Activated T-helper 1 cell treated with anti-CD3 and anti-CD28 coated beads, Interleukin-12 subunit alpha, Interleukin-12 subunit beta, Interleukin-2, Interleukin-4 antibody, amounts not matched to agents 30 ng/mL and 10 ng/mL and 1 ng/mL, durations not matched to agents 14 hours and 24 hours and 36 hours (primary cell): Measurements from ENCODE around the gene SPATC1L. TPM values are rescaled to one million over a fixed set of nuclear protein-coding genes. Genes with fewer than 3 reads are reported as not detected.

Experiments
- DNase-seq: peaks from one replicate; pipeline ENCODE4 v3.0.0; 2021; ENCODE audit warnings: low spot score
- H3K27ac Mint-ChIP-seq: one replicate; pipeline ENCODE4 v1.8.0; 2021; ENCODE audit warnings: mild to moderate bottlenecking, mixed read lengths
- H3K27me3 Mint-ChIP-seq: one replicate; pipeline ENCODE4 v1.8.0; 2022; ENCODE audit warnings: mild to moderate bottlenecking, moderate library complexity, mixed read lengths; ENCODE audit not compliant: insufficient read depth
- H3K36me3 Mint-ChIP-seq: one replicate; pipeline ENCODE4 v1.8.0; 2021; ENCODE audit warnings: low read depth, mixed read lengths
- H3K4me1 Mint-ChIP-seq: one replicate; pipeline ENCODE4 v1.8.0; 2021; ENCODE audit warnings: low read depth, mixed read lengths
- H3K4me3 Mint-ChIP-seq: one replicate; pipeline ENCODE4 v1.8.0; 2021; ENCODE audit warnings: mild to moderate bottlenecking, moderate library complexity, mixed read lengths
- H3K9me3 Mint-ChIP-seq: one replicate; pipeline ENCODE4 v1.8.0; 2021; ENCODE audit warnings: mixed read lengths
- intact Hi-C: fragments of 100-400 bp; cut with micrococcal nuclease; formaldehyde crosslinking; loops from one replicate; pipeline ENCODE4 v1.15.1; 2024
- total RNA-seq: library from RNA; stranded (reverse); gene quantifications from 2 replicates; pipeline ENCODE4 v1.2.3, GENCODE V29; 2022

The SPATC1L gene
- total RNA-seq, 1 donor from 2014 or later = 12.8 TPM

DNA sequence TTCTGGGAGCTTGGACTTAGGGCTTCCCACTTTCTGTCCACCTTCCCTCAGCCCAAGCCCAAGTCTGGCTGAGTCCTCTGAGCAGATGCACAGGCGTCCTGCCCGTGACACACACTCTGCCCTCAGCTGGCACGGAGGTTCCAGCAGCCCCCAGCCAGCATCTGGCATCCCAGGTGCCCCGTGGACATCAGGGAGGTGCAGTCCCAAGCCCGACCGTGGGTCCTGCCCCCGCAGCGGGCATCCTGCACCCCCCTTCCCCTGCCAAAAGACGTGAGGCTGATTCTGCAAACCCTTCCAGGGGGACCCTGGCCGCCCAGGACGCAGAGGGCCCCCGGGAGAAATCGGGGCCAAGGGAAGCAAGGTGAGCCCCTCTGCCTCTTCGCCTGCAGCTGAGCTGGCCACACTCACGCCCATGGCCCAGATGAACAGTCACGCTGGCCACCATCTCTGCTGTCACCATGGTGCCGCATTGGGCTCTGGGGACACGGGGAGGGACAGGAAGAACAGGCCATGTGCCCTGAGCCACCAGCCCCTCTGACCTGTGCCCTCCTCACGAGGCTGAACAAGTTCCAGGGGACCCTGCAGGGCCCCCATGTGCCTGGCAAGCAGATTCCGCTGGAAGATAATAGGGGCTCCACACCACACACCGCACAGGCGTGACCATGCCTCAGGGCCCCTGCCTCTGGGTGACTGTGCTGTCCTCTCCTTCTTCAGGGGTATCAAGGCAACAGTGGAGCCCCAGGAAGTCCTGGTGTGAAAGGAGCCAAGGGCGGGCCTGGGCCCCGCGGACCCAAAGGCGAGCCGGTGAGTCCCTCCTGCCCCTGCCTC, 65.7 kb downstream of the SPATC1L start:
- H3K4me3 Mint-ChIP-seq = no peak overlapping the region
- H3K36me3 Mint-ChIP-seq = no peaks in the 10 kb centered on the region
- no peaks in the 10 kb centered on the region for H3K9me3 Mint-ChIP-seq
- H3K4me1 Mint-ChIP-seq = no peaks in the 10 kb centered on the region
- DNase-seq = no peak
- H3K27ac Mint-ChIP-seq = no peak overlapping the region
- intact Hi-C loops = no loop called here
- H3K27me3 Mint-ChIP-seq = no peaks in the 10 kb centered on the region

DNA sequence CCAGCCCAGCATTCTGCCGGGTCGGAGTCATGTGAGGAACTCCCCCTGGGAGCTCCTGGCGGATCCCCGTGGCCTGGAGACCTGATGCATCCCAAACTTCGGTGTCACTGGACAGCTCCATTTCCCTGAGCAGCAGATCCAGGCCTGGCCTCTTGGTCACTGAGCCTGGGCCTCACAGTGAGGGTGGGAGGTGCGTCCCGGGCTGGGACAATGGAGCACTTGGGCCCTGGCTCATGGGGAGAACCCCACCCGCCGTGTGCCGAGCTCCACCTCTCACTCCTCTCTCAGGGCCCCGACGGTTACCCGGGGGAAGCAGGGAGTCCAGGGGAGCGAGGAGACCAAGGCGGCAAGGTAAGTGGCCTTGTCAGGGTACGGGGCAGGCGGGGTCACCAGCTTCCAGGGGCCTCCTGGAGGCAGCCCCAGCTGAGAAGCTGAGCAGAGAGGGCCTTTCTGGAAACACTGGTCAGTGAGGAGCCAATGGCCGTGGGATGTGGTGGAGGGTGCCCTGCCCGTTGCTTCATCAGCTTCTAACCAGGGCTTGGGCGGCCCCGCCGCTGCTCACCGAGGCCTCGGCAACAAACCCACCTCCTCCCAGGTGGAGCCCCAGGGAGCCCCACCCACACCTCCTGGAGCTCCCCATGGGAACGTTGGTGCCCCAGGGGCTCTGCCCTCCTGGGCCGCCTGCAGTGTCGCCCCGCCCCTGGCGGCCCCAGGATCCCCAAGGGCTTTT, 66.5 kb downstream of the SPATC1L start:
- no peak for DNase-seq
- H3K4me1 Mint-ChIP-seq = no peaks in the 10 kb centered on the region
- H3K36me3 Mint-ChIP-seq = no peaks in the 10 kb centered on the region
- intact Hi-C loops = no loop called here
- no peak overlapping the region for H3K27ac Mint-ChIP-seq
- H3K27me3 Mint-ChIP-seq = no peaks in the 10 kb centered on the region
- H3K4me3 Mint-ChIP-seq = no peak overlapping the region
- no peaks in the 10 kb centered on the region for H3K9me3 Mint-ChIP-seq

DNA sequence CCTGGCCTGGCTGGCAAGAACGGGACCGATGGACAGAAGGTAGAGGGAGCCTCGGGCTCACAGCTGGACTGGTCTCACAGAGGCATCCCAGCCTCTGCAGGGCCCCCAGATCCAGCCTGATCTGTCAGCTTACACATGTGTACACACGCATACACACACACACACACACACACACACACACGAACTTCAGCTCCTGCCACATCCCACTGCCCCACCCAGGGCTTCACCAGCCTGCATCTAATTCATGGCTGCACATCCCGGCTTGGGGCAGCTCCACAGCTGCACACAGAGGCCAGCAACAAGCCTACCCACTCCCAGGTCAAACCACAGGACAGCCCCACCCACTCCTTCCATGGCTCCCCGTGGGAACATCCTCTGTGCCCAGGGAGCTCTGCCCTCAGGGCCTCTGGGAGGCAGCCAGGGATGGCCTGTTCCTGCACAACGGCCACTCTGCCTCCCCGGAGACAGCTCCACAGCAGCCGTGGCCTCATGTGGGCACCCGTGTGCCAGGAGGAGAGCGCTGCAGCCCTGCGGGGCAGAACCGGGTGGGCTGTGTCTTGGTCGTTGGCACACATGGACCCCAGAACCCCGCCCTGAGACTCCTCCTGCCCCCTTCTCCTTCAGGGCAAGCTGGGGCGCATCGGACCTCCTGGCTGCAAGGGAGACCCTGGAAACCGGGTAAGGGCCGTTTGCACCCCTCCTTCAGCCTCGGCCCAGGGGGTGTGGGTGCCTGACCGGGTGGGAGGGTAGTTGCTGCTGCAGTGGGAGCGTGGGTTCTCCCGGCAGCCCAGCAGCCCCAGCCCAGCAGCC, 67.3 kb downstream of the SPATC1L start:
- no peaks in the 10 kb centered on the region for H3K9me3 Mint-ChIP-seq
- no peaks in the 10 kb centered on the region for H3K4me1 Mint-ChIP-seq
- H3K36me3 Mint-ChIP-seq = no peaks in the 10 kb centered on the region
- H3K4me3 Mint-ChIP-seq = no peak overlapping the region
- no peak for DNase-seq
- H3K27ac Mint-ChIP-seq = no peak overlapping the region
- intact Hi-C loops = no loop called here
- no peaks in the 10 kb centered on the region for H3K27me3 Mint-ChIP-seq

GRCh38 chr21:46116189-46116775, 68.0 kb downstream of the SPATC1L start:
- intact Hi-C loops = no loop called here
- Mint-ChIP-seq H3K9me3 (no peaks in the 10 kb centered on the region), H3K27ac (no peak overlapping the region), H3K36me3 (no peaks in the 10 kb centered on the region), H3K27me3 (no peaks in the 10 kb centered on the region), H3K4me3 (no peak overlapping the region), H3K4me1 (no peaks in the 10 kb centered on the region)
- no peak for DNase-seq

DNA sequence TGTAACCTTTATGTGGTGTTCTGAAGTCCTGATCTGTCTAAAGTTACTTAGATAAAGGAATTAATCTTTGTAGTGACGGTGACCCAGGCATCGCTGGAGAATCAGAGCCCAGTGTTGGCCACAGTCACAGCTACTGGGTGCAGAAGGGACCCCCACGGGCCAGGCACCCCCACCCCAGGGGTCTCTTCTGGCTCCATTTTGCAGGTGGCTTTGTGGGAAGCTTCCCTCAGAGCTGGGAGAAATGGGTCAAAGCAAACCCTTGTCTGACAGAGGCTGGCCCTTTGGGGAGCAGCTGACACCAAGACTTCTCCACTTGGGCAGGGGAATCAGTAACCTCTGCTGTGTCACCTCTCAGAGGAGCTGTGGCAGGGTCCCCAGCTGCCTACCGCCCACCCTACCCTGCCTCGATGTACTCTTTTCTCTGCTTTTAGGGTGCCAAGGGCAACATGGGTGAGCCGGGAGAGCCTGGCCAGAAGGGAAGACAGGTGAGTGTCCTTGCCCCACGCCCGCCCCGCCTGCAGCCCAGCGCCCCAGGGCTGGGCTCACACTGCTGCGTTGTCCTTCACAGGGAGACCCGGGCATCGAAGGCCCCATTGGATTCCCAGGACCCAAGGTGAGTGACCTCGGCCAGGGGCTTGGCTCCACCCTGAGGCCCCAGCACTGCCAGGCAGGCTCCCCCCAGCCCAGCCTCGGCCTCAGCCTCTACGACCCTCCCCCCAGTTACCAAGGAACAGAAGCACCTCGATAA, 68.6 kb downstream of the SPATC1L start:
- Mint-ChIP-seq H3K4me1 (no peaks in the 10 kb centered on the region), H3K27ac (no peak overlapping the region), H3K9me3 (no peaks in the 10 kb centered on the region), H3K27me3 (no peaks in the 10 kb centered on the region), H3K4me3 (no peak overlapping the region), H3K36me3 (no peaks in the 10 kb centered on the region)
- DNase-seq = no peak
- intact Hi-C loops = no loop called here

- H3K36me3 Mint-ChIP-seq = no peaks in the 10 kb centered on the region
- H3K4me3 Mint-ChIP-seq = no peak overlapping the region
- no peaks in the 10 kb centered on the region for H3K27me3 Mint-ChIP-seq
- intact Hi-C loops = no loop called here
- H3K4me1 Mint-ChIP-seq = no peaks in the 10 kb centered on the region
- H3K27ac Mint-ChIP-seq = no peak overlapping the region
- no peaks in the 10 kb centered on the region for H3K9me3 Mint-ChIP-seq
- DNase-seq = no peak
Observed at GRCh38 chr21:46114963-46115362, 69.3 kb downstream of the SPATC1L start.

DNA sequence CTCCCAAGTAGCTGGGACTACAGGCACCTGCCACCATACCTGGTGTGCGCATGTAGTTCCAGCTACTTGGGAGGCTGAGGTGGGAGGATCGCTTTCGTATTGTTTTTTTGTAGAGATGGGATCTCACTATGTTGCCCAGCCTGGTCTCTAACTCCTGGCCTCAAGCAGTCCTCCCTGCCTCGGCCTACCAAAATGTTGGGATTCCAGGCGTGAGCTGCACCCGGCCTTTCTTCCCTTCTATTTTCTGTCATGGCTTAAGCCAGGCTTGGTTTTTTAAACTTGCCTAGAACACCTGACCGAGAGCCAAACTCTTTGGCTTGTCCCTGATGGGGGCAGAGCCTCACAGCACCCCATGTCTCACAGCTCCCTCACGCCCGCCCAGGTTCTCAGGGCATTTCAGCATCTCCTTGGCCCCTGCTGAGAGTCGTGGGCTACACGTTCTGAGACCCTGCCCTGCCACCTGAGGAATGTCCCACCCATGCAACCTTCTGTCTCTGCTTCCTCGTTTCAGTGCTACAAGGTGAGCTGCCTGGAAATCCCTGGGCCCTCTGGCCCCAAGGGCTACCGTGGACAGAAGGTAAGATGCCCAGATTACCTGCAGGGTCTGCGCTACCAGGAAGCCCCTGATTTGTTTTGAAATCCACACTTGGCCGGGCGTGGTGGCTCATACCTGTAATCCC, 70.6 kb downstream of the SPATC1L start:
- H3K27ac Mint-ChIP-seq = no peak overlapping the region
- no peak for DNase-seq
- H3K27me3 Mint-ChIP-seq = no peaks in the 10 kb centered on the region
- H3K36me3 Mint-ChIP-seq = no peaks in the 10 kb centered on the region
- H3K4me1 Mint-ChIP-seq = no peaks in the 10 kb centered on the region
- intact Hi-C loops = no loop called here
- H3K4me3 Mint-ChIP-seq = no peak overlapping the region
- peaks cover under 1% of the 10 kb centered on the region for H3K9me3 Mint-ChIP-seq

DNA sequence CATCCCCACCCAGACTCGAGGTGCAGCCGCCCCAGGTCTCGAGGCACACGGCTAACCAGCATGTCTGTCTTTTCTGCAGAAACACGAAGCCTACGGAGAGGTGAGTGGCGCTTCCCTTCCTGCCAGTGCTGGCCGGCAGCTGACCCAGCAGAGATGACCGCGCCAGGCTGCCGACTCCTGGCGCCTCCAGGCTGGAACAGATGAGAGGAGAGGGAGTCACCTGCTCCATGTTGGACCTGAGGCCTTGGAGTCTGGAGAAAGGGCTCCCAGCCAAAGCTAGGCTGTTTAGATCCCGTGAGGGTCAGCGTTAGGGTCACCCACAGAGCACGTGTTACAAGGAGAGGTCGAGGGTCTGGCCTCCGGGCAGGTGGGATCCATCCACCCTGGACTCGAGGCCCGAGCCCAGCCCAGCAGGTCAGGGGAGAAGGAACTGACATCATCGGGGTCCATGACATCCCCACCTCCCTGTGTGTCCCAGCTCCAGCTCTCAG, 71.5 kb downstream of the SPATC1L start:
- no peak for DNase-seq
- intact Hi-C loops = no loop called here
- no peaks in the 10 kb centered on the region for H3K27me3 Mint-ChIP-seq

DNA sequence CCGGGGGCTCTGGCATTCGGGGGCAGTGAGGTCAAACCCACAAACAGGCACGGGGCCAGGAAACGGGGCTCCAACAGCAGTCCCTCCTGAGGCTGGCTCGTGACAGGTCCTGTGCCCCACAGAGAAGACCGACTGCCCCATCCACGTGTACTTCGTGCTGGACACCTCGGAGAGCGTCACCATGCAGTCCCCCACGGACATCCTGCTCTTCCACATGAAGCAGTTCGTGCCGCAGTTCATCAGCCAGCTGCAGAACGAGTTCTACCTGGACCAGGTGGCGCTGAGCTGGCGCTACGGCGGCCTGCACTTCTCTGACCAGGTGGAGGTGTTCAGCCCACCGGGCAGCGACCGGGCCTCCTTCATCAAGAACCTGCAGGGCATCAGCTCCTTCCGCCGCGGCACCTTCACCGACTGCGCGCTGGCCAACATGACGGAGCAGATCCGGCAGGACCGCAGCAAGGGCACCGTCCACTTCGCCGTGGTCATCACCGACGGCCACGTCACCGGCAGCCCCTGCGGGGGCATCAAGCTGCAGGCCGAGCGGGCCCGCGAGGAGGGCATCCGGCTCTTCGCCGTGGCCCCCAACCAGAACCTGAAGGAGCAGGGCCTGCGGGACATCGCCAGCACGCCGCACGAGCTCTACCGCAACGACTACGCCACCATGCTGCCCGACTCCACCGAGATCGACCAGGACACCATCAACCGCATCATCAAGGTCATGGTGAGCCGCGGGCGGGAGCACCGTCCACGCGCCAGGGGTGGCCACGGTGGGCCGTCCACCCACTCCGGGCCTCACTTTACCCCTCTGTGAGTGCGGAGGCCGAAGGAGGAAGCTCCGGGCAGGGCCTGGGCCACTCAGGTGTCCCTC, 72.2 kb downstream of the SPATC1L start:
- DNase-seq = no peak
- H3K27me3 Mint-ChIP-seq = no peaks in the 10 kb centered on the region
- H3K36me3 Mint-ChIP-seq = no peaks in the 10 kb centered on the region
- no peaks in the 10 kb centered on the region for H3K4me1 Mint-ChIP-seq
- H3K27ac Mint-ChIP-seq = no peak overlapping the region
- H3K4me3 Mint-ChIP-seq = no peak overlapping the region
- intact Hi-C loops = no loop called here
- H3K9me3 Mint-ChIP-seq = peaks cover 16% of the 10 kb centered on the region

More for the DNA sequence above, 71.5 kb downstream of the SPATC1L start:
- H3K27ac Mint-ChIP-seq = no peak overlapping the region
- peaks cover 10% of the 10 kb centered on the region for H3K9me3 Mint-ChIP-seq
- no peaks in the 10 kb centered on the region for H3K4me1 Mint-ChIP-seq
- H3K4me3 Mint-ChIP-seq = no peak overlapping the region
- no peaks in the 10 kb centered on the region for H3K36me3 Mint-ChIP-seq

- intact Hi-C loops = no loop called here
- no peaks in the 10 kb centered on the region for H3K27me3 Mint-ChIP-seq
- no peak for DNase-seq
- H3K4me3 Mint-ChIP-seq = no peak overlapping the region
- H3K4me1 Mint-ChIP-seq = no peaks in the 10 kb centered on the region
- H3K9me3 Mint-ChIP-seq = peaks cover 17% of the 10 kb centered on the region
- H3K27ac Mint-ChIP-seq = no peak overlapping the region
- H3K36me3 Mint-ChIP-seq = no peaks in the 10 kb centered on the region
Observed at GRCh38 chr21:46111193-46111571, 73.1 kb downstream of the SPATC1L start.
